ENCODE data around the gene STXBP1.
A peak's percentile ranks its signal among the peaks of the same experiment; 100 is the strongest.

Gene STXBP1

DNA sequence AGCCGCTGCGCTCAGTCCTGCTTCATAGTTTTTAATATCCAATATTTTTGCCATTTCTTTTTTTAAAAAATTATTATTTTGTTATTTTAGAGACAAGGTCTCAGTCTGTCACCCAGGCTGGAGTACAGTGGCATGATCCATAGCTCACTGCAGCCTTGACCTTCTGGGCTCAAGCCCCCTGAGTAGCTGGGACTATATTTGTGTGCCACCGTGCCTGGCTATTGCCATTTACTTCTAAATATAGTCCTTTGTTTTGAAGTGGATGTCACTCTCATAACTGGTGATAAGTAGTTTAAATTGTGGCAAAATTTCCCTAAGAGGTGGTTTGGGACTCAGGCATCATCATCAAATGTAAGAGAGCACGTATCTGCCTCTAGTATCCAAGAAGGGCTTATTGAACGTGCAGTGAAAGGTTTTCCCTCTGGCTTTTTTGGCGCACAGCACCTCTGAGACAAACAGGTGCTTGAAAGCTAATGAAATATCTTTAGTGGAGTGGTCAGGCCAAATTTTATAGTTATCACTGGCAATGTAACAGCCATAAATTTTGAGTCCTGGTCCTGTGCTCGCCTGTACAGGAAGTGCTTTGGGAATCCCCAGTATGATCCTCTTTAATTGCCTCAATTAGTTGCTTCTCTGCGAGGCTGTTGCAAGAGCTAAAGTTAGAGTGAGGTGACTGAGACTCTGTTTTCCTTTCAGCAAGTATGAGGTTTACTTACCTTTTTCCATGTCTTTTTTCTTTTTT is 14.8 kb downstream of the STXBP1 start:
- DNase-seq = peak; percentile 1

DNA sequence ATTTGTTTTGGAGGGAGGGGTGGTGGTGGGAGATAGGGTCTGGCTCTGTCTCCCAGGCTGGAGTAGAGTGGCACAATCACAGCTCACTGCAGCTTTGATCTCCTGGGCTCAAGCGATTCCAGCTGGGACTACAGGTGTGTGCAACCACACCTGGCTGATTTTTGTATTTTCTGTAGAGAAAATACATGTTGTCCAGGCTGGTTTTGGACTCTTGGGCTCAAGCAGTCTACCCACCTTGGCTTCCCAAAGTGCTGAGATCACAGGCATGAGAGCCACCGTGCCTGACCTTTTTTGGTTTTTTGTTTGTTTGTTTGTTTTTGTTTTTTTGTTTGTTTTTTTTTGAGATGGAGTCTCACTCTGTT is 15.4 kb downstream of the STXBP1 start:
- DNase-seq = no peak

GRCh38 chr9:127628758-127629467 is 16.8 kb downstream of the STXBP1 start:
- DNase-seq = no peak

DNA sequence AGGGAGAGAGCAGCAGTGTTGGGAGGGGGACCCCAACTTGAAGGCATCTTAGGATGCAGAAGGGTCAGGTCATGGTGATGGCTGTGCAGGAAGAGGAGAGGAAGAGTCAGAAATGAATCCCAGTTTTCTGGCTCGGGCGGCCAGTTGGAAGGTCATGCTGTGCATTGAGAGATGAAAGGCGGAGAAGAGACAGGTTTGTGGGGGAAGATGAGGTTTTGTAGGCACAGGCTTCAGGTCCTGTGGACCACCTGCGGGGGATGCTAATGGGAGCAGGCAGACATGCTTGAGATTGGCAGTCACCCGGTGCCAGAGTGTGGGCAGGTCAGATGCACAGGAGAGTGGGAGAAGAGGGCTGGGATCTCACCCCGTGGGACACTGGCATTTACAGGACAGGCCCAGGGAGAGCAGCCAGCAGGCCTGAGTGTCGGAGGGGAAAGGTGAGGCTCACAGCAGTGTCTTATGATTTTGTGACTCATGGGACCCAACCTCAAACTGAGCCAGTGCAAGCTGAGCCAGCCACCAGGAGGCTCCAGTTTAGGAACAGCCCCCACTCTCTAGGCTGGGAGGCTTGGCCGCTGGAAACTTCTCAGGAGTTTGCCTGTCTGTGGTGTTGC is 17.5 kb downstream of the STXBP1 start:
- no peak for DNase-seq

DNA sequence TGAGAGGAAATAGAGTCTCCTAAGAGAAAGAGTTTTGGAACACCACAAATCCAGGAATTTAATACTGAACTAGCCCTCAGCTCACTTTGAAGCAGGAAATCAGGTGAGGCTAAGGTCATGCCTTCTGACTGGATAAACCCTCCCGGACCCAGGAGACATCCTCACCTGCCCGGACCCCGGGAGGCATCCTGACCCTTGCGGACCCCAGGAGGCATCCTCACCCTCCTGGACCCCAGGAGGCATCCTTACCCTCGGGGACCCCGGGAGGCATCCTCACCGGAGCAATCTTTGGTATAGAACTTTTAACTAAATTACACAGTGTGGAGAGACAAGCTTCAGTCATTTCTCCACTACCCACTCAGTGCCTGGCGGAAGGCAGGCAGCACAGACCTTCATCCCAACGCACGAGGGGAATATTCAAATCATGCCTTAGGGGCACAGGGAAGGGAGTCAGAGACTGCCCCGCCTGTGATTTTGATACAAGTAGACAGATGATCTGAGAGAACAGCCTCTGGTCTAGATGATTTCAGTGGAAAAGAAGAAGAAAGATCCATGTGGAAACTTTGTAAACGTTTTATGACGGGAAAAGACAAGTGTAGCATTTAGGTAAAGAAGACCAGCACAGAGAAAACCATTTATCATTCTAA is 21.3 kb downstream of the STXBP1 start:
- DNase-seq = no peak

DNA sequence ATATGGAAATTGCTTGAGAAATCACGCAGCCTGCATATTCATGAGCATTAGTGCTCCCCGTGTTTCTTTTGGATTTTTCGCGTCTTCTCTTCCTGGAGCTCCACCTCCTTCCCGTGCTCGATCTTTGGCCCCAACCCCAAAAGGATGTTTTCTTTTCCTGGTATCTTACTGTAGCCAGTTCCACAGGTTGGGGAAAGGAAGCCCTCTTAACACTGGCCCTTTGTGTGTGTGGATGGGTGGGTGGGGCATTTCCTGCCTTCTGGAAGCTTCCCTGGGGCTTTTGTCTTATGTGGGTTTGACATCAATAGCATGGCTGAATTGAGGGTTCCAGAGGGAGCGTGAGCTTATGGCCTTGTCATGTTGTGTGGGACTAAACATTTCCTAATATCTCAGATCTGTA is 21.9 kb downstream of the STXBP1 start:
- DNase-seq = no peak

DNA sequence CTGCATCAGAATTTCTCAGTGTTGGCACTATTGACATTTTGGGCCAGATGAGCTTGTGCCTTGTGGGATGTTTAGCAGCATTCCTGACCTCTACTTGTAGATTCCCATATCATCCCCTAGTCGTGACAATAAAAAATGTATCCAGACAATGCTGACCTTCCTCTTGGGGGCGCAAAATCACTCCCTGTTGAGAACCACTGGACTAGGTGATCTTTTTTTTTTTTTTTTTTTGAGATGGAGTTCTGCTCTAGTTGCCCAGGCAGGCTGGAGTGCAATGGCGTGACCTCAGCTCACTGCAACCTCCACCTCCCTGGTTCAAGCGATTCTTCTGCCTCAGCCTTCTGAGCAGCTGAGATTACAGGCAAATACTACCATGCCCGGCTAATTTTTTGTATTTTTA is 22.6 kb downstream of the STXBP1 start:
- no peak for DNase-seq

DNA sequence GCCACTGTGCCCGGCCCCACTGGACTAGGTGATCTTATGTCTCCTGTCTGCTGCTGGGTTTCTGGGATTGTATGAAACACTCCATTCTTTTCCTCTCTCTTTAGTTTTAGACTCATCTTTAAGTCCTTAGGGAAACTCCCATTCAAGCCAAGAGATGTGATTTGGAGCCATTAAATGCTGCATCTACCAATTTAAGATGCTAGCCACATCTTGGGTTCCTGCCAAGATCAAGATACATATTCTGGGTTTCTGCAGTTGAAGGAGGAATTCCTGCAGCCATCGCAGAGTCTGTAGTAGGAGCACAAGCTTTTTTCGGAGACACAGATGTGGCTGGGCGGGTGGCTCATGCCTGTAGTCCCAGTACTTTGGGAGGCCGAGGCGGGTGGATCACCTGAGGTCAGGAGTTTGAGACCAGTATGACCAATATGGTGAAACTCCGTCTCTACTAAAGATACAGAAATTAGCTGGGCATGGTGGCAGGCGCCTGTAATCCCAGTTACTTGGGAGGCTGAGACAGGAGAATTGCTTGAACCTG is 23.2 kb downstream of the STXBP1 start:
- no peak for DNase-seq

DNA sequence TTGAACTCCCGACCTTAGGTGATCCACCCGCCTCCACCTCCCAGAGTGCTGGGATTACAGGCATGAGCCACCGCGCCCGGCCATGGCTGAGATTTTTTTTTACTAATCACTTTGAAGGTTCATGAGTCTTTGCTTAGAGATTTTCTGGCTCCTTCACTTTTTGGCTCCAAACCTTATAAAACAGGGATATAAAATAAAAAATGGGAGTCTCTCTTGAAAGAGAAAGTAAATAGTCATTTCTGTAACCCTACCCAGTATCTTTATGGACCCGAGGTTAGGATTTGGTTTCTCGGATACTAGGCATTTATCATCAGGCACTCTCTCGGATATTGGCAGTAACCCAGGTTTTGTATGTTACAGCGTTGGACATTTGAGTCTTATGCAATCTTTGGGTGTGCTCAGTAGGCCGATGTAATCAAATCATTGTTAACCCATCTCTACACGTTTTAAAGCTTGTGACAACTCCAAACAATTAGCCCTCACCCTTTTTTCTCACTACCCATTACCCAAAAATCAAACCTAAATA is 25.3 kb downstream of the STXBP1 start:
- no peak for DNase-seq

DNA sequence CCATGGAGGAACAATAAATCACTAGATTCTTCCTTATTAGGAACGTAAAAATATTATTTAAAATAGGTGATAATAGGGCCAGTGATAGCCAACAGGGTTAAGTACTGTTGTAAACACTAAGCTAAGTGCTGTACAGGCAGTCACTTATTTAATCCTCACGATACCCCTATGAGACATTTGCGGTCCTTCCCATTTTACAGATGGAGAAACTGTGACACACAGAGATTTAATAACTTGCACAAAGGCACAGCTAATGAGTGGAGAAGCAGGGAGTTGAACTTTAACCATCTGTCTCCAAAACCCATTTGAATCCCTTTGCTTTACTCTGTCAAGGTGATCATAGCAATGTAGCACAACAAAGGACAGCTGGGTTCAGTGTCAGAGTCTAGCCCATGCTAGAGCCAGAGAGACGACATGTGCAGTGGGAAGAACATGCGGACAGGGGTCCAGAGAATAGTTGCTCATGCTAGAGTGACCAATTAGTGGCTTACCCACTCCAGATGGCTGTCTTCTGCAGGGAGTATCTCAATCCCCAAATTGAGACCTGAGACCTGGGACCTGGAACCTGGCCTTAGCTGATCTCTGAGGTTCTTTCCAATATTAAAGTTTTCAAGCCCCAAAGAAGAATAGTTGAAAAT is 28.9 kb downstream of the STXBP1 start:
- no peak for DNase-seq

DNA sequence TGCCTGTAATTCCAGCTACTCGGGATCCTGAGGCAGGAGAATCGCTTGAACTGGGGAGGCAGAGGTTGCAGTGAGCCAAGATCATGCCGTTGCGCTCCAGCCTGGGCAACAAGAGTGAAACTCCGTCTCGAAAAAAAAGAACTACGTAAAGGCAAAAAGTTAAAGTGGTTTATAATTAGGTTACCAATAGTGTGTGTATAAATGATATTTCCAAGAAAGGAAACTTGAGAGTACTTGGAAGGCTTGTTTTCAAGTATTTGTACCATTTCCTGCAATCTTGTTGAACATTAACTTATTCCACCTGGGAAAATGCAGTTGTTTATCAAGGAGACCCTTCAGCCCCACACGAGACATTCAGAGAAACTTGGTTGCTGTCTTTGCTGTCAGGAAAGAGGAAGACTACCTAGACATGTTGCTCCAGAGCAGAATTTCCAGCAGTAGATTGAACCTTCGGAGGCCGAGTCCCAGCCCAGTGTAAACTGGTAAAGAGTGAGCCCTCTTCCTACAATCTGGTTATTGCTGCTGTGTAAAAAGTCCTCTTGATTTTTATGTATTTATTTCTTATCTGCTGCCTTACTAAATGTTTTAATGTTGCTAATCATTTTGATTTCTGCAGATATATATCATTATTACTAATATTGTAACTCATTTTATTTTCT is 30.1 kb downstream of the STXBP1 start:
- DNase-seq = no peak

DNA sequence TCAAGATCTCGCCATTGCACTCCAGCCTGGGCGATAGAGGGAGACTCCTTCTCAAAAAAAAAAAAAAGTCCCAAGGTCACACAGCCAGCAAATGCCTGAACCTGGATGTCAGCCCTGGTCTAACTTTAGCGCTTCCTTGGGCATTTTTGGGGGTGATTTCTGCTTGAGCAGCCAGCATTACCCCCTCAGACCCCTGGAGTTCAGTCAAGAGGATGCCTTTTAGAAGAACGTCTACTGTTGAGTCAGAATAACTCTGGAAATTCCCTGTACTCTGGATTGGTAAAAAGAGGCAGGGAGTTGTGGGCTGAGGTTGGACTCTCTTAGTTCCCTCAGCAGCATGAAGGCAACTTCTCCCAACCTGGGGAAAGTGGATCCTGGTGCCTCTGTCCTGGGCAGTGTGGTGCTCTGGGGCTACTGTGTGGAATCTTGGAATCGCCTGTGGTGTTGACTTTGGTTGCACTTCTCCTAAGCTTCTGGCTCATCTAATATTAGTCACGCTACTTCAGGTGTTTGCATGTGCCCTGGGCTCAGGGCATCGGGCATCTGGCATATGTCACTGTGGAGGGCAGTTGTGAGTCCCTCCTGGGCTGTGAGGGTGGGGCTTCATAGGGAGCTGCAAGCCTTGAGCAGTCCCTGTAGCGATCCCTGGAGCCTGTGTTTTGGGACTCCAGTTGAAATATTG is 32.2 kb downstream of the STXBP1 start:
- no peak for DNase-seq

DNA sequence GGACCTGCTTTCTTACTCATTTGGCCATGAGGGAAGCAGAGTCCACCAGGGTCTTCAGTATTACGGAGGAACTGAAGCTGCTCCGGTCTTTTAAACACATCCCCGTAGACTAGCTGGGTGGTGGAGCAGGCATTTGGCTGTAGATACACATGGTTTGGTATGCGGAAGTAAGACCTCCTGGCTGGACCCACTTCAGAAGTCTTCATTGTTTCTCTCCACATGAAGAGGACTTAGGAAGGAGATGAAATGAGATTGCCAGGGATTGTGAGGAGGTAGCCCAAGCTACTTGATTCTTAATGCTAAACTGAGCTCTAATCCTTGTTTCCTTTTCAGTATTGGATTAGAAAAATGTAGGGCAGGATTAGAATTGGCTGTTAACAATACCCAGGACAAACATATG is 32.9 kb downstream of the STXBP1 start:
- no peak for DNase-seq

- DNase-seq = no peak
These were observed 35.4 kb downstream of the STXBP1 start for GRCh38 chr9:127647451-127647850.

DNA sequence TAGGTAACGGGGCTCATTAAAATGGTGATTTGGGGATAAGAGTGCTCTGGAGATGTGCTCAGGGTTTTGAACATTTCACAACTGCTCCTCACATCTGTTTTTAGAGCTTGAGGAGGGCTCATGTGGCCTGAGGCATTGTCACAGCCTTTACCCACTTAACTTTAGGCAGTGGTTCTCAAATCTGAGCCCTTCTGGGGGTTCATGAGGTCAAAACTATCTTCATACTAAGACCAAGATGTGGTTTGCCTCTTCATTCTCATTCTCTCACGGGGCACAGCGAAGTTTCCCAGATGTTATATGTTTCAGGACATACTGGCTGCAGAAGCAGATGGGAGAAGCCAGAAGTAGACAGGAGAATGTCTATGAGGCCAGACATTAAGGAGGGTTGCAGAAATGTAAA is 38.4 kb downstream of the STXBP1 start:
- DNase-seq = no peak

DNA sequence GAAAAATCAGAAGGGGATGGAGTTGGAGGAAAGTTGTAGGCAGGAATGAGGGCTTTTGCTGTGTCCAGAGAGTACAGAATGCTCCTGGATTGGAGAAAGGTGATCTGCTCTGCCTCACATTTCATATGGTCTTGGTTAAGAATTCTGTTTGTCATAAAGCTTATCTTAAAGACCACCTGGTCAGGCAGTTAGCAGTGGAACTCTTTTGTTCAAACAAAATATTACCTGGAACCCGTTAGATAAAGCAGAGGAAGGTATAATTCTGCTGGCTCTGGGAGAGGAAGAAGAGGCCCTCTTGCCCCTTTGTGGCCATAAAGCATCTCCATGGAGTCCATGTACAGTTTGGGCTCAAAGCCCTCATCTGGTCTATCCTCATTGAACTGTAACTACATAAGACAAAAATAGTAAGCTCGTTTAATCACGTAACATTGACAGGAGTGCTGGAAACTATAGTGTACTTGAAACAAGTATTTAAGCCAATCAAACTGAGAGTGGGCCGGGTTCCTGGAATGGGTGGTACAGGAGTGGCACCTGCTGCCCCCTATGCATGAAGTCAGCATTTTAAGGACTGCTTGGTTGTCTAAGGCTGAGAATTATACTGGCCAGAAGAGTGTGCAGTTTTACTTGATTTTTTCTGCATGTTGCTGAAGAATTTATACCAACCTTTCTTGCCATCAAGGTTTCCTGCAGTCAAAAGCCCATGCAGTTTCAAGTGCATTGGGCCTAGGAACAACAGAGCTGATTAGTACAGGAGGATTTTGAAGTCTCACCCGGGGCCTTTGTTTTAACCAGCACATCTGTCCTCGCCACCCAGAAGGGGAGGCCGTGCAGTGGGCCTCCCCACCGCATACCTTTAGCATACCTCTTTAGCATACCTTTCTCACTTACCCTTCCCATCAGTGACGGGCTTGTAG is 39.9 kb downstream of the STXBP1 start:
- no peak for DNase-seq

DNA sequence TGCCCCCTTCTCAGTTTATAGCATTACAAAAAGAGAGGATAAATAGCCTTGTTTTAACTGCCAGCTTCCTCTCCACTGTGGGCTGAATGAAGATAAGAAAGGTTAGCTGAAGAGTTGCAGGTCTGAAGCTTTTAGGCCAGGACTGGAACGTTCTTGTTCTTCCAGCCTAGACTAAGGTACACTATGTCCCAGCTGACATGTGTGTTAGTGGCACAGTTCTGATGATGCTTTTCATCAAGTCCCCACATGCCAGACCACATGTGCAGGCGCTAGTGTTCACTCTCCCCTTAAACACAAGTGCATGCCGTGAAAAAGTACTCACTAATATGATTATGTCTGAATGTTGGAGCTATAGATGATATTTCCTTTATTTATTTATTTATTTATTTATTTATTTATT is 40.7 kb downstream of the STXBP1 start:
- no peak for DNase-seq

DNA sequence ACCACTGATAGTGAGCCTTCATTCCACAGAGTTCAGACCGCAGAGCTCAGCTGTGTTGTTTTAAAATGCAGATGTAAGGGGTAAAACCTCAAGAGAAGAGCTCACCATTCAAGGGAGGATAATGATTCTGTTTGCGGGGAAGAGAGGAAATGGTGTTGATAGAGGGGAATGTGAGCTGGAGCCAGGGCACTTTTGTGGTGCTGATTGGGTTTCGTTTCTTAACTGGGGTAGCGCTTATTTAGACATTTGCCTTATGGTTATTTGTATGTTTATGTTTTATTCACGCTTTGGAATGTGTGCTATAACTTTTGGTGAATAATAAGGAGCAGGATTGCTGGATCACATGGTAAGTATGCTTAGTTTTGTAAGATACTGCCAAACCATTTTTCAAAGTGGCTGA is 42.5 kb downstream of the STXBP1 start:
- DNase-seq = no peak

GRCh38 chr9:127658428-127658827 is 46.4 kb downstream of the STXBP1 start:
- DNase-seq = no peak
